CMK (cell line): ENCODE results near the gene EVA1A.

Experiments used
- DNase-seq: peaks from one replicate; pipeline ENCODE4 v3.0.0-alpha.2; 2010; ENCODE audit warnings: low read depth

EVA1A gene, protein sequence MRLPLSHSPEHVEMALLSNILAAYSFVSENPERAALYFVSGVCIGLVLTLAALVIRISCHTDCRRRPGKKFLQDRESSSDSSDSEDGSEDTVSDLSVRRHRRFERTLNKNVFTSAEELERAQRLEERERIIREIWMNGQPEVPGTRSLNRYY

GRCh38 chr2:75560768-75561565, at the start of gene EVA1A:
TSS of gene EVA1A (minus strand) at chr2:75560939. CDS start at chr2:75518140, 42,799 bp downstream.
- no peak for DNase-seq

- DNase-seq: no peak
Observed at GRCh38 chr2:75609937-75610508, 49.3 kb upstream of the EVA1A start.

DNA sequence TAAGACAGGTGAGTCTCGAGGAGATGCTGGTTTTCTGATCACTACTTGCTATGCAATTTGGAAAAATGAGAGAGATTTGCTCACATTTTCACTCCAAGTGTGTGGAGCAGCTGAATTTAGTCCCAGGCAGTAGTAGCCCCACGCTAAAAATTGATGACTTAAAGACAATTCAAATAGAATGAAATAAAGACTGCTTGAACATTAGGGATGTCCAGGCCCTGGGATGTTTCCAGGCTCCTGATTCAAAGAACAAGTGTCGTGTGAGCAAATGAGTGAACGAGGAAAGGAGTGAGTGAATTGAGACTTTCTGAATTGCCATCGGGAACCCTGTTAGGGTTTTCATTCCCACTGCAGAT, 48.6 kb upstream of the EVA1A start:
- DNase-seq: no peak

DNA sequence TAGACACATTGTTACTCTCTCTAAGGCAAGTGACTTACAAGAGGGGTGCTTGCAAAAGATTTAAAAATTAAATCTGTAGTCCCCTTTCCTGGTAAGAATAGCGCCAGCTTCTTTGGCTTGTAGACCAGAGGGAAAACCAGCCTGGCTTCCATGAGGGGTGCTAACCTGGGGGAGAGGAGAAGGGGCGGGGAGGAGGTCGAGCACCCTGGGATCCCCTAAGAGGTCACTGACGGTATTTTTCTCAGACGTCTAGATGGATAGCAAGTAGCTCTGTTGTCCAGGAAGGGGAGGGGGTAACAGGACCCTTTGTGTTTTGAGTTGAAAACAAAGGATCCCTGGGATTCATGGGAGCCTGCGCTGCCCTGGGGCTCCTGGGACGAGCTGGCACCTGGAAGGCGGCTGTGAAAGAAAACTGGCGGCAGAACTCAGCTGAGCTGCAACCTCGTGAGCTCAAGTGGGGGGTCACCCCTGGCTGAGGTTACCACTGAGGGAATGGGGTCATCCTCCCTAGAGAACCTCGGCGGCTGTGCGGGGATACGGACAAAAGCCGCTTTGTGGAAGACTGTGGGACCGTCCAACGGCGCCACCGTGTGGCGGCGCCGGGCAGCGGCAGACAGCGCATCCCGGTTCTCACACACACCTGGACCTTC, 48.1 kb upstream of the EVA1A start:
- DNase-seq: peak; percentile 18

GRCh38 chr2:75607988-75608683, 47.4 kb upstream of the EVA1A start:
- DNase-seq: no peak

GRCh38 chr2:75607400-75607798, 46.7 kb upstream of the EVA1A start:
- no peak for DNase-seq

GRCh38 chr2:75606761-75607399, 46.1 kb upstream of the EVA1A start:
- DNase-seq: no peak

DNA sequence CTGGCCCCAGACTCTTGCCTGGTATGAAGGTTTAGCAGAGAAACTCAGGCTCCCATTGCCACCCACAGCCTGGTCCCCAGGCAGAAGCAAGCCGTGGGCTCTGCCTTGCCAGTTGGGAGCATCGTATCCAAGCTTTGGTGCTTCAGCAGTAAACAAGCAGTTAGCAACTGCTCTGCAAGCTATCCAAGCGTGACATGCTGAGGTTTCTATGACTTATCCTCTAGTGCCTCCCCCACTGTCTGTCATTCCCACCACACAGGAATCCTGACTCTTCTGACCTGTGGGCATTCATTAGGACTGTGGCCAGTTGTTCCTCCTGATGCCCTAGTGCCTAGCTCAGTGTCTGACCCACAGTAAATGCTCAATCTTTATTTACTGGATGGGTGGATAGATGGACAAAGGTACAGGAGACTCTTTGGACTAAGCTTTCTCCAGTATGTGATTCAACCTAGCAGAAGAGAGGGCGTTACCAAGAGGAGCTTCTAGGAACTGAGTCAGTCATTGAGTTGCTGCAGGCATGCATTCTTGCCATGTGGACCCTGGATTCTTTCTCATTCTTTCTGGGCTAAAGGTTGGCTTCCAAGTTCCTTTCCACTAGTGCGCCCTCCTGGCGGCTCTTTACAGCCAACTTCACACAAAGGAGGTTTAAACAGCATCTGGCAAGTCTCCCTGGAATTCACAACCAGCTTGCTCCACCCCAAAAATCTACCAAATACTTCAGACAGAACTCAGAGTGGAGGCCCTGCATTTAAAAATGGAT, 45.2 kb upstream of the EVA1A start:
- no peak for DNase-seq

GRCh38 chr2:75604484-75604883, 43.7 kb upstream of the EVA1A start:
- no peak for DNase-seq

- no peak for DNase-seq
Observed at GRCh38 chr2:75603477-75603876, 42.7 kb upstream of the EVA1A start.

GRCh38 chr2:75602724-75603342, 42.1 kb upstream of the EVA1A start:
- no peak for DNase-seq

DNA sequence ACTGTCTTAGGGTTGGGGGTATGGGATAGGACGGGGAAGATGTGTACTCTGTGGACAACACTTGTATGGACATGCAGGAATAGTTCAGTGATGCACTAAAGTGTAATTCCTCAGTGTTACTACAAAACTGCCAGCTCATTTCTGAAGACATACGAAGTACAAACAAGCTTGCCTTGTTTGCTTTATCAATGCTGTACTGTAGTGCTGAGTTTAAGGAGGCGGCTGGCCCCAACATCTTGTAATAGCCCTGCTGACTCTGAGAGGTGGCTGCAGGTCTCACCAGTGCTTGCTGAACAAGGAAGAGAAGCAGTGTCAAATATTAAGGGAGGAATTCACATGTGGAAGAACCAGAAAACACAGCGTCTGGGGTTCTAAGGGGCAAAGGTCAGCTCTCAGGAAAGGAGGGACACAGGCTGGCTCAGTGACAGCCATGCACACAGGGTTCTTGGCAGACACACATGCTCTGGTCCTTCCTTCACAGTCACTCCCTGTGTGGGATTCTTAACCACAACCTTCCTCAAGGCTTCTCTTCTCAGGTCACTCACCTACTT, 39.8 kb upstream of the EVA1A start:
- DNase-seq: no peak

DNA sequence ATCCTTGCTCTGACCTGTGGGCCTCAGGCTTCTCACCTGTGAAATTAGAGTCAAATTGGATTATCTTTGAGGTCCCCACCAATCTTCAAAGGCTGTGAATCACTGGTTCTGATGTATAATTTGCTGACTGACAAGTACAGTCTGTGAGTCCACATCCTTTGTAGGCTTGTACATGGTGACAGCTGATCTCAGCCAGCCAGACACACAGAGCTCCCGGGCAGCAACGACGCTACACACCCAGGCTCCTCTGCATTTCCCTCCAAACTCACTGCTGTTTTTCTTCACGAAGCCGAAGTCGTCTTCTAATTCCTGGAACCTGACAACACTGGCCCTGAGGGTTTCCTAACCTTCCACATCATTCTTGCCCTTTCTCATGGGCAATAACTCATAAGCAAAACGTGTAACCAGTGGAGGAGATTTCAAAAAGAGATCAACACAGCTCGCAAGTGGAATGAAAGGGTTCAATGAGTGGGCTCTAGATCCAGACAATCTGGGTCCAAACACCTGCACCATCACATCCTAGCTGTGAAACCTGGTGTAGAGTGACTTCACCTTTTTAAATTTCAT, 37.9 kb upstream of the EVA1A start:
- DNase-seq: no peak

DNA sequence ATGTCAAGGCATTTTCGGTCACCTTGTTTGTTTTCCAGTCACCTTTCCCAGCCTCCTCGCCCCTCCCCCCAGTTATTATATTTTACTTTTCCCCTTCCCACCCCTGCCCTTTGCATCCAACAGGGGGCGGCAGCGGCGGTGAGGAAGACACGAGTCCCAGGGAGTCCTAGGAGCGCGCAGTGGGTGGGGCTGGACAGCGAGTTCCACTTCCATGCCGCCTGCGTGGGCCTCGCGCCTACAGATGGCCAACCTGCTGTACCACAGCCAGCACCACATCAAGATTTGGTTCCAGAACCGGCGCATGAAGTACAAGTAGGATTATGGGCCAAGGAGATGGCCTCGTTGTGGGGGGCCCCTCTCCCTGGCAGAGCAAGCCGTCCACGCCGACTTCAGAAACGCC, 37.2 kb upstream of the EVA1A start:
- no peak for DNase-seq

DNA sequence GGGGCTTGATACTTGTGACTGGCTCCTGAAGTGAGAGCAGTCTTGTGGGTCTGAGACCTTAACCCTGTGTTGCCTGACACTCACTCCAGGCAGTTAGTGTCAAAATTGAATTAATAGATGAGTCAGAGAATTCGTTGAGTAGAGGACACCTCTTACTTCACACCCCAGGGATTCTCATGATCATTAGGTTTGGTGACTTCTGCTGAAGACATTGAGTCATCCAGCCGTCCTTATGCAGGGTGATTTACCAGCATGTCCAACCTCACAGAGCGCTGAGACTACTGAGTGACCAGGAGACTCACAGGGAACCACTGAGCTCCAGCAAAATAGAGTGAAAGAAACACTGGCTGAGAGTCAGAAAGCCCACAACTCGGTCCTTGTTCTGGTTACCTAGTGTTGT, 36.0 kb upstream of the EVA1A start:
- DNase-seq: no peak

DNA sequence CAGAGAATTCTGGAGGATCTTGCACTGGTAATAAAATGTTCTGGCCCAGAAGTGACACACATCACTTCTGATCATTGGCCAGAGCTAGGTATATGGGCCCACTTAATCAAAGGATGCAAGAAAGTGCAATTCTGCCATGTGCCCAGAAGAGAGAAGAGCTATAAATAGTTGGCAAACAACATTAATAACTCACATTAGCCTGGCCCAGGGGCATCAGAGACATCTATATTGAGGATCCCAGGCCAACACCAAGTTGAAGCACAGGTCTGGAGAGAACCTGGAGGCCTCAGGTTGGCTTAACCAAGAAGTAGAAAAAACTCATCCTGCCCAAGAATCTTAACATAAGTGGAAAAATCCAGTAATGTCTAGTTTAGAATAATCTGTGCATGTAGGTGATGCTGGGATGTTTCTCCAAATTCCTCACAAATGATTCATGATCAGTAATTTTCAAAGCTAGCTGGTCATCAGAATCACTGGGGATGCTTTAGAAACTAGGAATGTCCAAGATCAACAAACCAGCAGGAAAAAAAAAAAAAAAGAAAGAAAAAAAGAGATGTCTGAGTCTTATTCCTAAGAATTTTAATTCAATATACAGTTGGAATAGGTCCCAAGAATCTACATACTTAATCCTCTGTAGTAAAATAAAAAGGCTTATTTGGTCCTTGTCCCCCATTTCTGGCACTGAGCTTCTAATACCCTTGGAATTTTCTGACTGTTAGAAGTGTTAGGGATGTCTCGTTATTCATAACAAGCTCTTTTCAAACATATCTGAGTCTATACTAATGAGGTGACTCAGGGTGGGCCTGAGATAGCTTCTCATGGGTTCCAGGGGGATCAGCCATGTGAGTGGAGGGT, 35.0 kb upstream of the EVA1A start:
- DNase-seq: no peak

GRCh38 chr2:75594596-75594995, 33.9 kb upstream of the EVA1A start:
- DNase-seq: no peak

DNA sequence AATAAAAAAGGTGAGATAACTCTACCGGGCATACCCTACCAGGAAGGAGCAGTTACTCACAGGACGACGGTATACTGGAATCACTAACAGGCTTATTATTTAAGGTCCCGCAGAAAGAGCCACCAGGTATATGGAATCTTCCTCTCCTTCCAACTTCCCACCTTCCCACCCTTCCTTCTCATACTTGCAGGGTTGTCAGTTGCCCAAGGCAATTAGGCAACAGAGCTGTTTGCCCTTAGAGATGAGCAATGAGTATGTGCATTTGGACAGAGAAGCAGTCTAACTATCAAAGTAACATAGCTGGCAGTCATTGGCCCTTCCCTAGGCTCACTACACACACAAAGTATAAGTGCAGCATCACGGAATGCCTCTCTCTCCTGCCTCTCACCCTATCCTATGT, 32.1 kb upstream of the EVA1A start:
- DNase-seq: no peak

- no peak for DNase-seq
Observed at GRCh38 chr2:75592030-75592429, 31.3 kb upstream of the EVA1A start.
